Sigmoid colon (tissue), 7 donors: ENCODE measurements around the gene SEMA4C. TPM values are rescaled to one million over a fixed set of nuclear protein-coding genes. Genes with fewer than 3 reads are reported as not detected.

Source experiments
- DNase-seq: peaks from one replicate; pipeline ENCODE4 v3.0.0-alpha.2; 2019
- H3K27ac ChIP-seq, 4 donors: fragments of 200-600 bp; sonication (generic); one replicate each; pipeline ENCODE4 v1.5.1; 2016 to 2019; ENCODE audit warnings: mild to moderate bottlenecking in 1 of 4
- H3K27me3 ChIP-seq, 3 donors: fragments of 200-600 bp; sonication (generic); one replicate each; pipeline ENCODE4 v1.5.1; 2019; ENCODE audit warnings: mild to moderate bottlenecking in 1 of 3
- H3K36me3 ChIP-seq, 4 donors: fragments of 200-600 bp; sonication (generic); one replicate each; pipeline ENCODE4 v1.5.1; 2016 to 2019
- H3K4me1 ChIP-seq, 4 donors: fragments of 200-600 bp; sonication (generic); one replicate each; pipeline ENCODE4 v1.5.1; 2017 to 2019
- H3K4me3 ChIP-seq, 4 donors: fragments of 200-600 bp; sonication (generic); one replicate each; pipeline ENCODE4 v1.5.1; 2017 to 2019; ENCODE audit warnings: mild to moderate bottlenecking in 2 of 4, moderate library complexity in 1 of 4
- H3K9me3 ChIP-seq, 4 donors: fragments of 200-600 bp in 3 of 4; sonication (generic) in 3 of 4; one replicate each; pipeline versions ENCODE4 v1.5.1 to v1.6.1; 2013 to 2019
- CTCF ChIP-seq, 4 experiments: fragments of 450-650 bp in 3 of 4; fragments of 200-600 bp in 1 of 4; IDR thresholded peaks; one replicate each; pipeline ENCODE4 v1.5.1; 2016 to 2019; ENCODE audit warnings: antibody characterized with exemption in 4 of 4, mild to moderate bottlenecking in 3 of 4, moderate library complexity in 2 of 4
- EP300 ChIP-seq, 4 donors: sonication (generic); formaldehyde crosslinking; IDR thresholded peaks; one replicate each; pipeline ENCODE4 v1.6.1; 2017; ENCODE audit warnings: antibody characterized with exemption in 4 of 4
- POLR2A ChIP-seq, 2 donors: fragments of 450-650 bp; IDR thresholded peaks; one replicate each; pipeline ENCODE4 v1.6.1; 2016; ENCODE audit warnings: antibody characterized with exemption in 2 of 2, mild to moderate bottlenecking in 2 of 2, moderate library complexity in 2 of 2
- POLR2AphosphoS5 ChIP-seq, 4 donors: sonication (generic); formaldehyde crosslinking; IDR thresholded peaks; one replicate each; pipeline ENCODE4 v1.6.1; 2017; ENCODE audit warnings: antibody characterized with exemption in 4 of 4
- WGBS, 2 donors: extraction: QIAGEN DNeasy Blood & Tissue Kit; methylation state at CpG; one replicate each; pipeline ENCODE4 v1.1.7; 2013; 5-methylcytosine and 5-hydroxymethylcytosine counted together
- intact Hi-C: fragments of 100-400 bp; cut with DNase I; formaldehyde crosslinking; loops from one replicate; pipeline ENCODE4 v1.15.1; 2023
- polyA plus RNA-seq, 3 donors: library from polyadenylated mRNA; stranded (reverse); fragments of 200-250 nt; gene quantifications; one replicate each; pipeline ENCODE4 v1.2.3, GENCODE V29; 2013
- total RNA-seq, 4 donors: library from RNA; depleted of rRNA; stranded (reverse); fragments of >200 nt; gene quantifications; one replicate each; pipeline ENCODE4 v1.1.0, GENCODE V29; 2016
- donor health status: healthy with polysubstance abuse.
- donor health status: Bipolar disorder and iron deficiency.
- donor health status: healthy.

SEMA4C gene
- total and polyA plus RNA-seq, 7 donors = 3.6 to 90.1 (median 57.1) TPM

GRCh38 chr2:96897491-96898134 is 27.7 kb upstream of the SEMA4C start:
- H3K4me3 ChIP-seq = no peak overlapping the region
- no peaks in the 10 kb centered on the region for H3K36me3 ChIP-seq
- no peaks in the 10 kb centered on the region for H3K9me3 ChIP-seq
- 71 to 82% methylated on average over 11 of the region's 11 CpGs for WGBS, 2 donors
- no peak for DNase-seq
- no peak for TF ChIP-seq CTCF (IDR thresholded peaks at IDR 0.05)
- TF ChIP-seq POLR2AphosphoS5 (IDR thresholded peaks at IDR 0.05) = no peak
- TF ChIP-seq EP300 (IDR thresholded peaks at IDR 0.05) = no peak
- no peak for TF ChIP-seq POLR2A (IDR thresholded peaks at IDR 0.05)
- intact Hi-C loops = no loop called here
- peak overlapping the region in 1 of 4 donors; percentile 76 for H3K27ac ChIP-seq
- peaks cover 0 to 46% (median 37%) of the 10 kb centered on the region in 4 donors for H3K4me1 ChIP-seq
- H3K27me3 ChIP-seq = no peaks in the 10 kb centered on the region

- no peak overlapping the region for H3K4me3 ChIP-seq
- no peaks in the 10 kb centered on the region for H3K36me3 ChIP-seq
- no peaks in the 10 kb centered on the region for H3K9me3 ChIP-seq
- H3K4me1 ChIP-seq = peaks cover 0 to 61% (median 53%) of the 10 kb centered on the region in 4 donors
- intact Hi-C loops = no loop called here
- WGBS, 2 donors = 34 to 64% methylated on average over 18 of the region's 18 CpGs
- no peaks in the 10 kb centered on the region for H3K27me3 ChIP-seq
- TF ChIP-seq POLR2A (IDR thresholded peaks at IDR 0.05) (no peak), EP300 (IDR thresholded peaks at IDR 0.05) (no peak), CTCF (IDR thresholded peaks at IDR 0.05) (no peak), POLR2AphosphoS5 (IDR thresholded peaks at IDR 0.05) (no peak)
- peak overlapping the region; percentile 21 to 77 (median 76) for H3K27ac ChIP-seq
- DNase-seq = no peak
These were observed 26.1 kb upstream of the SEMA4C start for GRCh38 chr2:96895746-96896651.

- Histone ChIP-seq H3K9me3 (no peaks in the 10 kb centered on the region), H3K36me3 (no peaks in the 10 kb centered on the region), H3K27ac (peak overlapping the region; percentile 21 to 77 (median 76)), H3K27me3 (no peaks in the 10 kb centered on the region), H3K4me3 (no peak overlapping the region), H3K4me1 (peaks cover 0 to 69% (median 61%) of the 10 kb centered on the region in 4 donors)
- DNase-seq = no peak
- WGBS, 2 donors = 48 to 77% methylated on average over 10 of the region's 10 CpGs
- intact Hi-C loops = no loop called here
- TF ChIP-seq POLR2AphosphoS5 (IDR thresholded peaks at IDR 0.05) (no peak), CTCF (IDR thresholded peaks at IDR 0.05) (no peak), EP300 (IDR thresholded peaks at IDR 0.05) (no peak), POLR2A (IDR thresholded peaks at IDR 0.05) (no peak)
These were observed 25.3 kb upstream of the SEMA4C start for GRCh38 chr2:96895032-96895745.

GRCh38 chr2:96894151-96894531 is 24.3 kb upstream of the SEMA4C start:
- no peak for DNase-seq
- Histone ChIP-seq H3K9me3 (no peaks in the 10 kb centered on the region), H3K4me3 (no peak overlapping the region), H3K27ac (peak overlapping the region in 3 of 4 donors; percentile 87 to 91 (median 89)), H3K4me1 (peaks cover 0 to 73% (median 62%) of the 10 kb centered on the region in 4 donors), H3K27me3 (no peaks in the 10 kb centered on the region), H3K36me3 (no peaks in the 10 kb centered on the region)
- TF ChIP-seq EP300 (IDR thresholded peaks at IDR 0.05) (no peak), POLR2A (IDR thresholded peaks at IDR 0.05) (no peak), CTCF (IDR thresholded peaks at IDR 0.05) (no peak), POLR2AphosphoS5 (IDR thresholded peaks at IDR 0.05) (no peak)
- intact Hi-C loops = no loop called here
- WGBS, 2 donors = 87 to 92% methylated on average over 3 of the region's 3 CpGs
